ENCODE results near the gene GPR148. TPM values are rescaled to one million over a fixed set of nuclear protein-coding genes. Genes with fewer than 3 reads are reported as not detected.
"Not testable (repeated sequence)": the region's sequence is repeated elsewhere in the genome, so short reads cannot be mapped to it uniquely, and the experiment has no call there.

Gene GPR148
- total and polyA plus RNA-seq, 4 experiments from 2014 or later: not detected

DNA sequence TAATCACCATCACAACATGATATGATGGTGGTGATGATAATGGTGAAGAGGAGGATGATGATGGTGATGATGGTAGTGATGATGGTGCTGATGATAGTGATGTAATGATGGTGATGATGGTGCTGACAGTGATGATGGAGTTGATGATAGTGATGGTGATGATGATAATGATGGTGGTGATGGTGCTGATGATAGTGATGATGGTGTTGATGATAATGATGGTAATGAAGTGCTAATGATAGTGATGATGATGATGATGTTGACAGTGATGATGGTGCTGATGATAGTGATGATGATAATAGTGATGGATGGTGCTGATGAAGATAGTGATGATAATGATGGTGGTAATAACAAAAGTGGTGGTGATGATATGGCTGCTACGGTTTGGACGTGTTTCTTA is 4.4 kb upstream of the GPR148 start:
- Histone ChIP-seq H3K9me3 (ENCODE audit: control insufficient read depth in 1 of 2, low read length in 2 of 2) (no peaks in the 10 kb centered on the region), H3K4me3 (ENCODE audit: low read length in 2 of 2) (no peak overlapping the region), H3K27ac (ENCODE audit: low read depth, low read length) (no peak overlapping the region), H3K4me1 (ENCODE audit: insufficient read depth, low read length) (peaks cover 22% of the 10 kb centered on the region), H3K27me3 (ENCODE audit: insufficient read depth, low read length) (no peaks in the 10 kb centered on the region), H3K36me3 (ENCODE audit: insufficient read depth, low read length) (no peaks in the 10 kb centered on the region)
- ChIA-PET CTCF (ENCODE audit: partially characterized antibody) (no interaction called here), POLR2A (ENCODE audit: partially characterized antibody) (no interaction called here)
- Mint-ChIP-seq H3K4me3 (no peak overlapping the region), H3K36me3 (peaks cover 0 to 3% of the 10 kb centered on the region in 2 donors), H3K27me3 (peaks cover 8 to 10% of the 10 kb centered on the region in 2 donors), H3K27ac (no peak overlapping the region), H3K4me1 (peaks cover 5 to 27% (median 17%) of the 10 kb centered on the region in 4 donors), H3K9me3 (peaks cover 0 to 9% (median 0%) of the 10 kb centered on the region in 8 donors)
- intact Hi-C loops (cut with micrococcal nuclease): no loop called here
- no peak for DNase-seq

DNA sequence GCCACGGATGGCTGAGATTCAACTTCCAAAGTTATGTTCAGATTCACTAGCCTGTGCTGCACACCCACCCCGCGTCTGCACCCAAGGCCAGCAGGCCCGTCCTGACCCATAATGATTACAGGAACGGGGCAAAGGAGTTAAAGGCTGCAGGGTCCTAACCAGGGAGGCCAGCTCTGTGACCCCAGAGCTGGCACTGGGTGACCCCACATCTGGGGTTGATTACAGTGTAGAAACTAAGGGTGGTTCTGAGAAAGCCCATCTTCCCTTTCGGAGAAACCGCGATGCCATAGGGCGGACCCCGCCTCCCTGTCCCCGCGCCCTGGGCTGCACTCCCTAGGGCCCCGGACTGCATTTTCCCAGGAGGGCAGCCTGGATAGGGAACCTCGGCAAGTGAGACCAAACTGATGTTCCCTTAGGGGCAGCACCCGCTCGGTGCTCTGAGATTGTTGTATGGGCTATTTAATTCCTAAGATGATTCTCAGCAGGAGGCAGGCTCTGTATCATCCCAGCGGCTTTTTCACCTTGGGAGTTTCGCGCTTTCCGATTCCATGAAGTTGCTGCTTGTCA is 2.2 kb upstream of the GPR148 start:
- H3K27ac ChIP-seq (ENCODE audit: low read depth, low read length): peak overlapping the region; percentile 80
- peaks cover 0 to 3% of the 10 kb centered on the region in 2 donors for H3K36me3 Mint-ChIP-seq
- H3K4me3 ChIP-seq (ENCODE audit: low read length in 2 of 2): peak overlapping the region; percentile 81 to 83
- peaks cover 22% of the 10 kb centered on the region for H3K4me1 ChIP-seq (ENCODE audit: insufficient read depth, low read length)
- DNase-seq: no peak
- peaks cover under 1 to 3% of the 10 kb centered on the region in 2 donors for H3K27me3 Mint-ChIP-seq
- H3K9me3 ChIP-seq (ENCODE audit: control insufficient read depth in 1 of 2, low read length in 2 of 2): no peaks in the 10 kb centered on the region
- H3K4me1 Mint-ChIP-seq: peaks cover 5 to 34% (median 17%) of the 10 kb centered on the region in 4 donors
- no peaks in the 10 kb centered on the region for H3K27me3 ChIP-seq (ENCODE audit: insufficient read depth, low read length)
- intact Hi-C loops (cut with micrococcal nuclease): loop anchor here (1.0 to 5.0 kb wide), 5 partner anchors 71 to 956 kb away; partner anchors contain the start of genes FAM168B and IMP4
- CTCF ChIA-PET (ENCODE audit: partially characterized antibody): no interaction called here
- POLR2A ChIA-PET (ENCODE audit: partially characterized antibody): interaction anchor here (1.4 to 2.8 kb wide), 4 partner anchors 71 to 766 kb away, joined by 3 to 13 read pairs (median 11); partner anchors contain the start of genes IMP4 and MZT2A
- peaks cover 0 to 9% (median 0%) of the 10 kb centered on the region in 8 donors for H3K9me3 Mint-ChIP-seq
- peak overlapping the region; percentile 89 to 97 (median 95) for H3K27ac Mint-ChIP-seq
- H3K4me3 Mint-ChIP-seq: peak overlapping the region; percentile 85 to 92 (median 88)
- H3K36me3 ChIP-seq (ENCODE audit: insufficient read depth, low read length): no peaks in the 10 kb centered on the region

DNA sequence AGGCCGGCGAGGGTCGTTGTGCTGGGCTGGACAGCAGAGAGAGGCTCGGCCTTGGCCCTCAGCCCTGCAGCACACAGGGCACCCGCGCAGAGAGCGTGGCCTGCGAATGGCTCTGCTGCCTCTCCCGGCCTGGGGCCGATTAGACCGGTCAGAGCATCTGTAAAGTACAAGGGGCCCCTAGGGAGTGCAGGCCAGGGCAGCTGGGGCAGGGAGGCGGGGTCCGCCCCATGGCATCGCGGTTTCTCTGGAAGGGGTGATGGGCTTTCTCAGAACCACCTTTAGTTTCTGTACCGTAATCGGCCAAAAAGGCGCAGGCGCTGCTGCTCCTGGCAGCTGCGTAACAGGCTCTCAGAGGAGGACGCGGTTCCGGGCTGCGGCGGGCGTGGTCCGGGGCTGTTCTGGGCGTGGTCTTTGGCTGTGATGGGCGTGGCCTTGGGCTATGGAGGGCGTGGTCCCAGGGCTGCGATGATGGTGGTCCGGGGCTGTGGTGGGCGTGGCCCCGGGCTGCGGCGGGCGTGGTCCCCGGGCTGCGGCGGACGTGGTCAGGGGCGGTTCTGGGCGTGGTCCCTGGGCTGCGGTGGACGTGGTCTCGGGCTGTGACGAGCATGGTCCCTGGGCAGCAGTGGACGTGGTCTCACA is 1.5 kb upstream of the GPR148 start:
- Histone ChIP-seq H3K4me1 (ENCODE audit: insufficient read depth, low read length) (peaks cover 22% of the 10 kb centered on the region), H3K27ac (ENCODE audit: low read depth, low read length) (peak overlapping the region; percentile 80), H3K9me3 (ENCODE audit: control insufficient read depth in 1 of 2, low read length in 2 of 2) (no peaks in the 10 kb centered on the region), H3K4me3 (ENCODE audit: low read length in 2 of 2) (peak overlapping the region; percentile 81 to 83), H3K36me3 (ENCODE audit: insufficient read depth, low read length) (no peaks in the 10 kb centered on the region), H3K27me3 (ENCODE audit: insufficient read depth, low read length) (no peaks in the 10 kb centered on the region)
- ChIA-PET CTCF (ENCODE audit: partially characterized antibody) (interaction anchor here (0.8 to 2.0 kb wide), 4 partner anchors 10 to 765 kb away, joined by 3 to 7 read pairs (median 5); no protein-coding TSS in a partner anchor), POLR2A (ENCODE audit: partially characterized antibody) (interaction anchor here (1.4 to 2.8 kb wide), 4 partner anchors 71 to 765 kb away, joined by 3 to 13 read pairs (median 11); partner anchors contain the start of genes IMP4 and MZT2A)
- Mint-ChIP-seq H3K9me3 (peaks cover 0 to 3% (median 0%) of the 10 kb centered on the region in 8 donors), H3K4me3 (peak overlapping the region; percentile 85 to 92 (median 88)), H3K36me3 (peaks cover 0 to 3% of the 10 kb centered on the region in 2 donors), H3K27me3 (peaks cover 0 to under 1% of the 10 kb centered on the region in 2 donors), H3K27ac (peak overlapping the region; percentile 89 to 97 (median 95)), H3K4me1 (peaks cover 5 to 34% (median 17%) of the 10 kb centered on the region in 4 donors)
- intact Hi-C loops (cut with micrococcal nuclease): loop anchor here (1.0 to 5.0 kb wide), 5 partner anchors 70 to 955 kb away; partner anchors contain the start of genes FAM168B and IMP4
- peak; percentile 90 to 95 (median 92) for DNase-seq

DNA sequence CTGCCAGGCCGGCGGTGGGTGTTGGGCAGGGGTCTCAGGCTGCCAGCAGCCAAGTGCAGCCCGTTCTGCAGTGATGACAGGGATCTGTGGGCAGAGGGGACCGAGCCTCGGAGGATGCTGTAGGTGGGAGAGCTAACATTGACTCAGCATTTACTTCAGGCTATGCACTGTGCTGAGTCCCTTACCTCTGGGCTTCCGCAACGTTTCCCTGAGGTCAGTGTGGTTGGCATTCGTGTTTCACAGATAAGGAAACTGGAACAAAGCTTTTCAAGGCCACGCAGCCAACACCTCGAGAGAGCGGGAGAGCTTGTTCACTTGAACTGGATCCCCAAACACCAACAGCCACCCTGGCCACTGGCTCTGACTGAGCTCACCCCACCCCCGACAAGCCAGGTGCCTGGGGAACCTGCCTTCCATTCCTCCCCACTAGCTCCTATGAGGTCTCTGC is 839 bp upstream of the GPR148 start:
- Mint-ChIP-seq H3K27ac (peak overlapping the region; percentile 89 to 97 (median 95)), H3K9me3 (peaks cover 0 to 3% (median 0%) of the 10 kb centered on the region in 8 donors), H3K4me3 (peak overlapping the region; percentile 75 to 92 (median 86)), H3K27me3 (no peaks in the 10 kb centered on the region), H3K36me3 (peaks cover 0 to 3% of the 10 kb centered on the region in 2 donors), H3K4me1 (peaks cover 5 to 34% (median 17%) of the 10 kb centered on the region in 4 donors)
- DNase-seq: peak in 4 of 5 donors; percentile 63 to 83 (median 70)
- intact Hi-C loops (cut with micrococcal nuclease): loop anchor here (5.0 kb wide), 3 partner anchors 356 to 954 kb away; partner anchors contain the start of gene IMP4
- ChIA-PET CTCF (ENCODE audit: partially characterized antibody) (interaction anchor here (0.8 to 2.0 kb wide), 4 partner anchors 9 to 765 kb away, joined by 3 to 7 read pairs (median 5); no protein-coding TSS in a partner anchor), POLR2A (ENCODE audit: partially characterized antibody) (interaction anchor here (0.7 to 2.8 kb wide), 5 partner anchors 70 to 765 kb away, joined by 3 to 13 read pairs (median 9); partner anchors contain the start of genes IMP4, MZT2A, MZT2B and SMPD4)
- Histone ChIP-seq H3K4me3 (ENCODE audit: low read length in 2 of 2) (peak overlapping the region in 1 of 2 donors; percentile 45), H3K4me1 (ENCODE audit: insufficient read depth, low read length) (peaks cover 22% of the 10 kb centered on the region), H3K27ac (ENCODE audit: low read depth, low read length) (peak overlapping the region; percentile 80), H3K9me3 (ENCODE audit: control insufficient read depth in 1 of 2, low read length in 2 of 2) (no peaks in the 10 kb centered on the region), H3K27me3 (ENCODE audit: insufficient read depth, low read length) (no peaks in the 10 kb centered on the region), H3K36me3 (ENCODE audit: insufficient read depth, low read length) (no peaks in the 10 kb centered on the region)

DNA sequence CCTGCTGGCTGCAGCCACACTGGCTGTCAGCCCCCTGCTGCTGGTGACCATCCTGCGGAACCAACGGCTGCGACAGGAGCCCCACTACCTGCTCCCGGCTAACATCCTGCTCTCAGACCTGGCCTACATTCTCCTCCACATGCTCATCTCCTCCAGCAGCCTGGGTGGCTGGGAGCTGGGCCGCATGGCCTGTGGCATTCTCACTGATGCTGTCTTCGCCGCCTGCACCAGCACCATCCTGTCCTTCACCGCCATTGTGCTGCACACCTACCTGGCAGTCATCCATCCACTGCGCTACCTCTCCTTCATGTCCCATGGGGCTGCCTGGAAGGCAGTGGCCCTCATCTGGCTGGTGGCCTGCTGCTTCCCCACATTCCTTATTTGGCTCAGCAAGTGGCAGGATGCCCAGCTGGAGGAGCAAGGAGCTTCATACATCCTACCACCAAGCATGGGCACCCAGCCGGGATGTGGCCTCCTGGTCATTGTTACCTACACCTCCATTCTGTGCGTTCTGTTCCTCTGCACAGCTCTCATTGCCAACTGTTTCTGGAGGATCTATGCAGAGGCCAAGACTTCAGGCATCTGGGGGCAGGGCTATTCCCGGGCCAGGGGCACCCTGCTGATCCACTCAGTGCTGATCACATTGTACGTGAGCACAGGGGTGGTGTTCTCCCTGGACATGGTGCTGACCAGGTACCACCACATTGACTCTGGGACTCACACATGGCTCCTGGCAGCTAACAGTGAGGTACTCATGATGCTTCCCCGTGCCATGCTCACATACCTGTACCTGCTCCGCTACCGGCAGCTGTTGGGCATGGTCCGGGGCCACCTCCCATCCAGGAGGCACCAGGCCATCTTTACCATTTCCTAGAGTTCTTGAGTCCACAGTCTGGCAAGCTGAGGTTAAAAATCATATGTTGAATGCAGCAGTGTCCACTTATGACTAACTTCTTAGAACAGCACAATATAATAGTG is 741 bp downstream of the GPR148 start:
- Histone ChIP-seq H3K4me1 (ENCODE audit: insufficient read depth, low read length) (peaks cover 22% of the 10 kb centered on the region), H3K27me3 (ENCODE audit: insufficient read depth, low read length) (no peaks in the 10 kb centered on the region), H3K36me3 (ENCODE audit: insufficient read depth, low read length) (no peaks in the 10 kb centered on the region), H3K4me3 (ENCODE audit: low read length in 2 of 2) (no peak overlapping the region), H3K9me3 (ENCODE audit: control insufficient read depth in 1 of 2, low read length in 2 of 2) (no peaks in the 10 kb centered on the region), H3K27ac (ENCODE audit: low read depth, low read length) (no peak overlapping the region)
- peak overlapping the region; percentile 58 to 95 (median 87) for H3K27ac Mint-ChIP-seq
- intact Hi-C loops (cut with micrococcal nuclease): loop anchor here (5.0 kb wide), 3 partner anchors 357 to 953 kb away; partner anchors contain the start of gene IMP4
- peak in 2 of 5 donors; percentile 2 to 19 for DNase-seq
- H3K4me1 Mint-ChIP-seq: peaks cover 5 to 34% (median 17%) of the 10 kb centered on the region in 4 donors
- peaks cover 0 to 7% (median 2%) of the 10 kb centered on the region in 8 donors for H3K9me3 Mint-ChIP-seq
- ChIA-PET POLR2A (ENCODE audit: partially characterized antibody) (no interaction called here), CTCF (ENCODE audit: partially characterized antibody) (interaction anchor here (1.9 to 2.0 kb wide), 2 partner anchors 68 to 144 kb away, joined by 7 read pairs; no protein-coding TSS in a partner anchor)
- no peaks in the 10 kb centered on the region for H3K27me3 Mint-ChIP-seq
- H3K36me3 Mint-ChIP-seq: peaks cover 0 to 3% of the 10 kb centered on the region in 2 donors
- H3K4me3 Mint-ChIP-seq: peak overlapping the region in 3 of 8 donors; percentile 14 to 64 (median 56)

DNA sequence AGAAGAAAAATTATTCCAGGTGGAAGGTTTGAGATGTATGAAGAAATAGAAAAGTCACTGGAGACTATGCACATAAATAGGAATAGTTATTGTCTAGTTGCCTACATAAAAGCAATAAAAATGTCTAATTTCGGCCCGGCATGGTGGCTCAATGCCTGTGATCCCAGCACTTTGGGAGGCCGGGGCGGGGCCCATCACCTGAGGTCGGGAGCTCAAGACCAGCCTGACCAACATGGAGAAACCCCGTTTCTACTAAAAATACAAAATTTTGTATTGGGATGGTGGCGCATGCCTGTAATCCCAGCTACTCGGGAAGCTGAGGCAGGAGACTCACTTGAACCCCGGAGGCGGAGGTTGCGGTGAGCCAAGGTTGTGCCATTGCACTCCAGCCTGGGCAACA is 3.4 kb downstream of the GPR148 start:
- H3K27ac ChIP-seq (ENCODE audit: low read depth, low read length); H3K4me3 ChIP-seq (ENCODE audit: low read length in 2 of 2); CTCF ChIA-PET (ENCODE audit: partially characterized antibody); DNase-seq; POLR2A ChIA-PET (ENCODE audit: partially characterized antibody); H3K4me3 Mint-ChIP-seq; H3K36me3 Mint-ChIP-seq; intact Hi-C loops (cut with micrococcal nuclease); H3K36me3 ChIP-seq (ENCODE audit: insufficient read depth, low read length); H3K27me3 ChIP-seq (ENCODE audit: insufficient read depth, low read length); H3K9me3 ChIP-seq (ENCODE audit: control insufficient read depth in 1 of 2, low read length in 2 of 2); H3K4me1 ChIP-seq (ENCODE audit: insufficient read depth, low read length); H3K27me3 Mint-ChIP-seq: not testable (repeated sequence)
- peak overlapping the region in 1 of 7 donors; percentile 31 for H3K27ac Mint-ChIP-seq
- peaks cover 0 to 16% (median 6%) of the 10 kb centered on the region in 8 donors for H3K9me3 Mint-ChIP-seq
- peaks cover 3 to 23% (median 9%) of the 10 kb centered on the region in 4 donors for H3K4me1 Mint-ChIP-seq

Data from CD4-positive, alpha-beta memory T cell (primary cell).